ENCODE results near the gene CTNNA2.

CTNNA2 gene

GRCh38 chr2:79757526-79757925, 244.7 kb downstream of the CTNNA2 start:
- ATAC-seq (ENCODE audit: low read depth) (no peak), DNase-seq (ENCODE audit: low spot score in 2 of 2) (no peak)
- H3K9me3 Mint-ChIP-seq = peaks cover 4% of the 10 kb centered on the region
- H3K27ac Mint-ChIP-seq = no peak overlapping the region
- no peak overlapping the region for H3K4me3 Mint-ChIP-seq
- no peaks in the 10 kb centered on the region for H3K27me3 Mint-ChIP-seq
- no peaks in the 10 kb centered on the region for H3K36me3 Mint-ChIP-seq
- H3K4me1 Mint-ChIP-seq = no peaks in the 10 kb centered on the region

GRCh38 chr2:79758042-79758441, 245.2 kb downstream of the CTNNA2 start:
- Mint-ChIP-seq H3K4me1 (no peaks in the 10 kb centered on the region), H3K9me3 (peaks cover 2% of the 10 kb centered on the region), H3K36me3 (no peaks in the 10 kb centered on the region), H3K27me3 (no peaks in the 10 kb centered on the region), H3K27ac (no peak overlapping the region), H3K4me3 (no peak overlapping the region)
- no peak for ATAC-seq (ENCODE audit: low read depth)
- DNase-seq (ENCODE audit: low spot score in 2 of 2) = no peak

- Mint-ChIP-seq H3K36me3 (no peaks in the 10 kb centered on the region), H3K4me1 (no peaks in the 10 kb centered on the region), H3K4me3 (no peak overlapping the region), H3K27ac (no peak overlapping the region), H3K9me3 (peaks cover 2% of the 10 kb centered on the region), H3K27me3 (no peaks in the 10 kb centered on the region)
- DNase-seq (ENCODE audit: low spot score in 2 of 2) (no peak), ATAC-seq (ENCODE audit: low read depth) (no peak)
These were observed 246.0 kb downstream of the CTNNA2 start for GRCh38 chr2:79758749-79759282.

GRCh38 chr2:79770926-79771325, 258.1 kb downstream of the CTNNA2 start:
- Mint-ChIP-seq H3K27ac (no peak overlapping the region), H3K9me3 (peaks cover 3% of the 10 kb centered on the region), H3K4me1 (no peaks in the 10 kb centered on the region), H3K27me3 (no peaks in the 10 kb centered on the region), H3K36me3 (no peaks in the 10 kb centered on the region), H3K4me3 (no peak overlapping the region)
- ATAC-seq (ENCODE audit: low read depth) (no peak), DNase-seq (ENCODE audit: low spot score in 2 of 2) (no peak)

GRCh38 chr2:79771493-79771892, 258.6 kb downstream of the CTNNA2 start:
- Mint-ChIP-seq H3K9me3 (peaks cover 3% of the 10 kb centered on the region), H3K27me3 (no peaks in the 10 kb centered on the region), H3K27ac (no peak overlapping the region), H3K36me3 (no peaks in the 10 kb centered on the region), H3K4me3 (no peak overlapping the region), H3K4me1 (no peaks in the 10 kb centered on the region)
- DNase-seq (ENCODE audit: low spot score in 2 of 2) = no peak
- no peak for ATAC-seq (ENCODE audit: low read depth)

GRCh38 chr2:79774016-79774415, 261.2 kb downstream of the CTNNA2 start:
- Mint-ChIP-seq H3K4me3 (no peak overlapping the region), H3K4me1 (no peaks in the 10 kb centered on the region), H3K9me3 (peaks cover 3% of the 10 kb centered on the region), H3K27me3 (no peaks in the 10 kb centered on the region), H3K27ac (no peak overlapping the region), H3K36me3 (no peaks in the 10 kb centered on the region)
- DNase-seq (ENCODE audit: low spot score in 2 of 2) (no peak), ATAC-seq (ENCODE audit: low read depth) (no peak)

- ATAC-seq (ENCODE audit: low read depth) = no peak
- no peak overlapping the region for H3K4me3 Mint-ChIP-seq
- no peaks in the 10 kb centered on the region for H3K4me1 Mint-ChIP-seq
- H3K36me3 Mint-ChIP-seq = no peaks in the 10 kb centered on the region
- peaks cover 3% of the 10 kb centered on the region for H3K9me3 Mint-ChIP-seq
- DNase-seq (ENCODE audit: low spot score in 2 of 2) = no peak
- H3K27me3 Mint-ChIP-seq = no peaks in the 10 kb centered on the region
- H3K27ac Mint-ChIP-seq = no peak overlapping the region
These were observed 263.6 kb downstream of the CTNNA2 start for GRCh38 chr2:79776461-79776860.

- Mint-ChIP-seq H3K4me1 (no peaks in the 10 kb centered on the region), H3K4me3 (no peak overlapping the region), H3K27me3 (no peaks in the 10 kb centered on the region), H3K9me3 (peaks cover 3% of the 10 kb centered on the region), H3K36me3 (no peaks in the 10 kb centered on the region), H3K27ac (no peak overlapping the region)
- DNase-seq (ENCODE audit: low spot score in 2 of 2) (no peak), ATAC-seq (ENCODE audit: low read depth) (no peak)
These were observed 267.9 kb downstream of the CTNNA2 start for GRCh38 chr2:79780781-79781180.

GRCh38 chr2:79782576-79783452, 270.0 kb downstream of the CTNNA2 start:
- Mint-ChIP-seq H3K27ac (no peak overlapping the region), H3K27me3 (no peaks in the 10 kb centered on the region), H3K36me3 (no peaks in the 10 kb centered on the region), H3K4me3 (no peak overlapping the region), H3K4me1 (no peaks in the 10 kb centered on the region), H3K9me3 (peaks cover 3% of the 10 kb centered on the region)
- ATAC-seq (ENCODE audit: low read depth) = no peak
- no peak for DNase-seq (ENCODE audit: low spot score in 2 of 2)

GRCh38 chr2:79788952-79789651, 276.3 kb downstream of the CTNNA2 start:
- ATAC-seq (ENCODE audit: low read depth) (no peak), DNase-seq (ENCODE audit: low spot score in 2 of 2) (no peak)
- Mint-ChIP-seq H3K27ac (no peak overlapping the region), H3K9me3 (peaks cover 1% of the 10 kb centered on the region), H3K4me1 (no peaks in the 10 kb centered on the region), H3K36me3 (no peaks in the 10 kb centered on the region), H3K4me3 (no peak overlapping the region), H3K27me3 (no peaks in the 10 kb centered on the region)

GRCh38 chr2:79789811-79790210, 277.0 kb downstream of the CTNNA2 start:
- no peak overlapping the region for H3K4me3 Mint-ChIP-seq
- H3K4me1 Mint-ChIP-seq = no peaks in the 10 kb centered on the region
- H3K9me3 Mint-ChIP-seq = peaks cover 1% of the 10 kb centered on the region
- DNase-seq (ENCODE audit: low spot score in 2 of 2) = no peak
- H3K36me3 Mint-ChIP-seq = no peaks in the 10 kb centered on the region
- no peak overlapping the region for H3K27ac Mint-ChIP-seq
- no peak for ATAC-seq (ENCODE audit: low read depth)
- H3K27me3 Mint-ChIP-seq = no peaks in the 10 kb centered on the region

- no peaks in the 10 kb centered on the region for H3K27me3 Mint-ChIP-seq
- H3K27ac Mint-ChIP-seq = no peak overlapping the region
- DNase-seq (ENCODE audit: low spot score in 2 of 2) = no peak
- no peak overlapping the region for H3K4me3 Mint-ChIP-seq
- H3K36me3 Mint-ChIP-seq = no peaks in the 10 kb centered on the region
- no peaks in the 10 kb centered on the region for H3K4me1 Mint-ChIP-seq
- ATAC-seq (ENCODE audit: low read depth) = no peak
- H3K9me3 Mint-ChIP-seq = peaks cover 1% of the 10 kb centered on the region
These were observed 279.2 kb downstream of the CTNNA2 start for GRCh38 chr2:79792090-79792489.

- no peaks in the 10 kb centered on the region for H3K27me3 Mint-ChIP-seq
- H3K4me3 Mint-ChIP-seq = no peak overlapping the region
- no peaks in the 10 kb centered on the region for H3K4me1 Mint-ChIP-seq
- ATAC-seq (ENCODE audit: low read depth) (no peak), DNase-seq (ENCODE audit: low spot score in 2 of 2) (no peak)
- no peak overlapping the region for H3K27ac Mint-ChIP-seq
- no peaks in the 10 kb centered on the region for H3K36me3 Mint-ChIP-seq
- H3K9me3 Mint-ChIP-seq = no peaks in the 10 kb centered on the region
These were observed 280.2 kb downstream of the CTNNA2 start for GRCh38 chr2:79793006-79793405.

- no peak overlapping the region for H3K27ac Mint-ChIP-seq
- H3K27me3 Mint-ChIP-seq = no peaks in the 10 kb centered on the region
- H3K4me1 Mint-ChIP-seq = no peaks in the 10 kb centered on the region
- H3K36me3 Mint-ChIP-seq = no peaks in the 10 kb centered on the region
- ATAC-seq (ENCODE audit: low read depth) (no peak), DNase-seq (ENCODE audit: low spot score in 2 of 2) (no peak)
- H3K4me3 Mint-ChIP-seq = no peak overlapping the region
- H3K9me3 Mint-ChIP-seq = no peaks in the 10 kb centered on the region
These were observed 283.8 kb downstream of the CTNNA2 start for GRCh38 chr2:79796641-79797040.
